ENCODE results near the gene PTMS. TPM values are rescaled to one million over a fixed set of nuclear protein-coding genes. Genes with fewer than 3 reads are reported as not detected.
A peak's percentile ranks its signal among the peaks of the same experiment; 100 is the strongest.

The PTMS gene
- total and polyA plus RNA-seq, 10 of the 15 experiments (the other 5 are each of a cell fraction or from before 2014, with no cell fraction given): 2.1 to 127 (median 29.8) TPM

DNA sequence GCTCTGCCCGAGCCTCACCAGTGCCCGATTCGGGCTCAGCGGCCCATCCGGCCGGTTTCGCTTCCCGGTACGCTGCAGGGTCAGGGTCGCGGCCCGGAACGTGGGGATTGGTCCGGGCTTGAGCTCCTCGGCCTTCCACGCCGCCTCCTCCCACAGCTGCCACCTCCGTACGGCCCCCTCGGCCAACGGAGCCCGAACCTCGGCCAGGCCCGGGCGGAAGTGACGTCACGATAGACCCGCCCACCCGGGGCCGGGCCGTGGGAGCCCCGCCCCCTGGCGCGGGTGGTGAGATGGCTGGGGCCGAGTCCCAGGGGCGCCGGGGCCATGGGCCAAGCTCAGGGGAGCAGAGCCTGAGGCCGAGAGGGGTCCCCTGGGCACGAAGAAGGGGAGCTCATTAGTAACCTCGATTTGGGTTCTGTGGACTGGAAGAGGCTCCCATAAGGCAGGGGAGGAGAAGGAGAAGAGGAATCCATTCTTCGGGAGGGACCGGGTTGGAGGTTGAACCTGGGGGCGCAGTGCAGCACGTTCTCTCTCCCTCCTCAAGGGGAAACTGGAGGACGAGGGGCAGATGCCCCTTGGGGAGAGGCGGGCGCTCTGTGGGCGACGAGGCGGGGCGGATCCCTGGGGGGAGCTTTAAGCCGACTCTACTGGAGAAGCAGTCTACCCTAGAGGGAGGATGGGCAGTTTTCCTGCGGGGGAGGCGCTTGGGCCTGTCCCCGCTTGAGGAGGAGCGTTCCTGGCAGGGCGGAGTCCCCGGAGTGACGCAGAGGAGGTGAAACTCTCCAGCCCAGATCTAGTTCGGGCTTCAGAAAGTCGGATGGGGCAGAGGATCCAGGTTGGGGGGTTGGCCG lies 13.0 kb upstream of the PTMS start, which contains the start of gene MLF2 (continued):
- TF ChIP-seq TAF1 (IDR thresholded peaks at IDR 0.05; ENCODE audit: borderline replicate concordance, low read depth, low read length) (peak; percentile 55; the same call in 1 of the 2 replicates), CBFB (IDR thresholded peaks at IDR 0.05; ENCODE audit: low read depth) (no peak), SUZ12 (IDR thresholded peaks at IDR 0.05; ENCODE audit: unreplicated experiment) (no peak), TARDBP (IDR thresholded peaks at IDR 0.05; ENCODE audit: borderline replicate concordance) (0 out of 2 replicates have a peak, but pooled peaks have one; percentile 19), KLF5 (IDR thresholded peaks at IDR 0.05; ENCODE audit: partially characterized antibody) (peak; percentile 29), RELA (IDR thresholded peaks at IDR 0.05; ENCODE audit: borderline replicate concordance, partially characterized antibody) (peak; percentile 50), HDGF (IDR thresholded peaks at IDR 0.05) (peak; percentile 98), FOXK2 (IDR thresholded peaks at IDR 0.05) (no peak), MYB (IDR thresholded peaks at IDR 0.05; ENCODE audit: borderline replicate concordance, low read depth, low read length) (no peak), ZNF217 (IDR thresholded peaks at IDR 0.05) (no peak)
- TF ChIP-seq, protein P1, sequence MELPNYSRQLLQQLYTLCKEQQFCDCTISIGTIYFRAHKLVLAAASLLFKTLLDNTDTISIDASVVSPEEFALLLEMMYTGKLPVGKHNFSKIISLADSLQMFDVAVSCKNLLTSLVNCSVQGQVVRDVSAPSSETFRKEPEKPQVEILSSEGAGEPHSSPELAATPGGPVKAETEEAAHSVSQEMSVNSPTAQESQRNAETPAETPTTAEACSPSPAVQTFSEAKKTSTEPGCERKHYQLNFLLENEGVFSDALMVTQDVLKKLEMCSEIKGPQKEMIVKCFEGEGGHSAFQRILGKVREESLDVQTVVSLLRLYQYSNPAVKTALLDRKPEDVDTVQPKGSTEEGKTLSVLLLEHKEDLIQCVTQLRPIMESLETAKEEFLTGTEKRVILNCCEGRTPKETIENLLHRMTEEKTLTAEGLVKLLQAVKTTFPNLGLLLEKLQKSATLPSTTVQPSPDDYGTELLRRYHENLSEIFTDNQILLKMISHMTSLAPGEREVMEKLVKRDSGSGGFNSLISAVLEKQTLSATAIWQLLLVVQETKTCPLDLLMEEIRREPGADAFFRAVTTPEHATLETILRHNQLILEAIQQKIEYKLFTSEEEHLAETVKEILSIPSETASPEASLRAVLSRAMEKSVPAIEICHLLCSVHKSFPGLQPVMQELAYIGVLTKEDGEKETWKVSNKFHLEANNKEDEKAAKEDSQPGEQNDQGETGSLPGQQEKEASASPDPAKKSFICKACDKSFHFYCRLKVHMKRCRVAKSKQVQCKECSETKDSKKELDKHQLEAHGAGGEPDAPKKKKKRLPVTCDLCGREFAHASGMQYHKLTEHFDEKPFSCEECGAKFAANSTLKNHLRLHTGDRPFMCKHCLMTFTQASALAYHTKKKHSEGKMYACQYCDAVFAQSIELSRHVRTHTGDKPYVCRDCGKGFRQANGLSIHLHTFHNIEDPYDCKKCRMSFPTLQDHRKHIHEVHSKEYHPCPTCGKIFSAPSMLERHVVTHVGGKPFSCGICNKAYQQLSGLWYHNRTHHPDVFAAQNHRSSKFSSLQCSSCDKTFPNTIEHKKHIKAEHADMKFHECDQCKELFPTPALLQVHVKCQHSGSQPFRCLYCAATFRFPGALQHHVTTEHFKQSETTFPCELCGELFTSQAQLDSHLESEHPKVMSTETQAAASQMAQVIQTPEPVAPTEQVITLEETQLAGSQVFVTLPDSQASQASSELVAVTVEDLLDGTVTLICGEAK (IDR thresholded peaks at IDR 0.05; ENCODE audit: borderline replicate concordance): peak; percentile 68
- TF ChIP-seq, protein P2, sequence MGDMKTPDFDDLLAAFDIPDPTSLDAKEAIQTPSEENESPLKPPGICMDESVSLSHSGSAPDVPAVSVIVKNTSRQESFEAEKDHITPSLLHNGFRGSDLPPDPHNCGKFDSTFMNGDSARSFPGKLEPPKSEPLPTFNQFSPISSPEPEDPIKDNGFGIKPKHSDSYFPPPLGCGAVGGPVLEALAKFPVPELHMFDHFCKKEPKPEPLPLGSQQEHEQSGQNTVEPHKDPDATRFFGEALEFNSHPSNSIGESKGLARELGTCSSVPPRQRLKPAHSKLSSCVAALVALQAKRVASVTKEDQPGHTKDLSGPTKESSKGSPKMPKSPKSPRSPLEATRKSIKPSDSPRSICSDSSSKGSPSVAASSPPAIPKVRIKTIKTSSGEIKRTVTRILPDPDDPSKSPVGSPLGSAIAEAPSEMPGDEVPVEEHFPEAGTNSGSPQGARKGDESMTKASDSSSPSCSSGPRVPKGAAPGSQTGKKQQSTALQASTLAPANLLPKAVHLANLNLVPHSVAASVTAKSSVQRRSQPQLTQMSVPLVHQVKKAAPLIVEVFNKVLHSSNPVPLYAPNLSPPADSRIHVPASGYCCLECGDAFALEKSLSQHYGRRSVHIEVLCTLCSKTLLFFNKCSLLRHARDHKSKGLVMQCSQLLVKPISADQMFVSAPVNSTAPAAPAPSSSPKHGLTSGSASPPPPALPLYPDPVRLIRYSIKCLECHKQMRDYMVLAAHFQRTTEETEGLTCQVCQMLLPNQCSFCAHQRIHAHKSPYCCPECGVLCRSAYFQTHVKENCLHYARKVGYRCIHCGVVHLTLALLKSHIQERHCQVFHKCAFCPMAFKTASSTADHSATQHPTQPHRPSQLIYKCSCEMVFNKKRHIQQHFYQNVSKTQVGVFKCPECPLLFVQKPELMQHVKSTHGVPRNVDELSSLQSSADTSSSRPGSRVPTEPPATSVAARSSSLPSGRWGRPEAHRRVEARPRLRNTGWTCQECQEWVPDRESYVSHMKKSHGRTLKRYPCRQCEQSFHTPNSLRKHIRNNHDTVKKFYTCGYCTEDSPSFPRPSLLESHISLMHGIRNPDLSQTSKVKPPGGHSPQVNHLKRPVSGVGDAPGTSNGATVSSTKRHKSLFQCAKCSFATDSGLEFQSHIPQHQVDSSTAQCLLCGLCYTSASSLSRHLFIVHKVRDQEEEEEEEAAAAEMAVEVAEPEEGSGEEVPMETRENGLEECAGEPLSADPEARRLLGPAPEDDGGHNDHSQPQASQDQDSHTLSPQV (IDR thresholded peaks at IDR 0.05): peak; percentile 87
- TF ChIP-seq, protein P3, sequence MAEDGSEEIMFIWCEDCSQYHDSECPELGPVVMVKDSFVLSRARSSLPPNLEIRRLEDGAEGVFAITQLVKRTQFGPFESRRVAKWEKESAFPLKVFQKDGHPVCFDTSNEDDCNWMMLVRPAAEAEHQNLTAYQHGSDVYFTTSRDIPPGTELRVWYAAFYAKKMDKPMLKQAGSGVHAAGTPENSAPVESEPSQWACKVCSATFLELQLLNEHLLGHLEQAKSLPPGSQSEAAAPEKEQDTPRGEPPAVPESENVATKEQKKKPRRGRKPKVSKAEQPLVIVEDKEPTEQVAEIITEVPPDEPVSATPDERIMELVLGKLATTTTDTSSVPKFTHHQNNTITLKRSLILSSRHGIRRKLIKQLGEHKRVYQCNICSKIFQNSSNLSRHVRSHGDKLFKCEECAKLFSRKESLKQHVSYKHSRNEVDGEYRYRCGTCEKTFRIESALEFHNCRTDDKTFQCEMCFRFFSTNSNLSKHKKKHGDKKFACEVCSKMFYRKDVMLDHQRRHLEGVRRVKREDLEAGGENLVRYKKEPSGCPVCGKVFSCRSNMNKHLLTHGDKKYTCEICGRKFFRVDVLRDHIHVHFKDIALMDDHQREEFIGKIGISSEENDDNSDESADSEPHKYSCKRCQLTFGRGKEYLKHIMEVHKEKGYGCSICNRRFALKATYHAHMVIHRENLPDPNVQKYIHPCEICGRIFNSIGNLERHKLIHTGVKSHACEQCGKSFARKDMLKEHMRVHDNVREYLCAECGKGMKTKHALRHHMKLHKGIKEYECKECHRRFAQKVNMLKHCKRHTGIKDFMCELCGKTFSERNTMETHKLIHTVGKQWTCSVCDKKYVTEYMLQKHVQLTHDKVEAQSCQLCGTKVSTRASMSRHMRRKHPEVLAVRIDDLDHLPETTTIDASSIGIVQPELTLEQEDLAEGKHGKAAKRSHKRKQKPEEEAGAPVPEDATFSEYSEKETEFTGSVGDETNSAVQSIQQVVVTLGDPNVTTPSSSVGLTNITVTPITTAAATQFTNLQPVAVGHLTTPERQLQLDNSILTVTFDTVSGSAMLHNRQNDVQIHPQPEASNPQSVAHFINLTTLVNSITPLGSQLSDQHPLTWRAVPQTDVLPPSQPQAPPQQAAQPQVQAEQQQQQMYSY (CRISPR knock-in tag; IDR thresholded peaks at IDR 0.05): no peak
- TF ChIP-seq, protein P4, sequence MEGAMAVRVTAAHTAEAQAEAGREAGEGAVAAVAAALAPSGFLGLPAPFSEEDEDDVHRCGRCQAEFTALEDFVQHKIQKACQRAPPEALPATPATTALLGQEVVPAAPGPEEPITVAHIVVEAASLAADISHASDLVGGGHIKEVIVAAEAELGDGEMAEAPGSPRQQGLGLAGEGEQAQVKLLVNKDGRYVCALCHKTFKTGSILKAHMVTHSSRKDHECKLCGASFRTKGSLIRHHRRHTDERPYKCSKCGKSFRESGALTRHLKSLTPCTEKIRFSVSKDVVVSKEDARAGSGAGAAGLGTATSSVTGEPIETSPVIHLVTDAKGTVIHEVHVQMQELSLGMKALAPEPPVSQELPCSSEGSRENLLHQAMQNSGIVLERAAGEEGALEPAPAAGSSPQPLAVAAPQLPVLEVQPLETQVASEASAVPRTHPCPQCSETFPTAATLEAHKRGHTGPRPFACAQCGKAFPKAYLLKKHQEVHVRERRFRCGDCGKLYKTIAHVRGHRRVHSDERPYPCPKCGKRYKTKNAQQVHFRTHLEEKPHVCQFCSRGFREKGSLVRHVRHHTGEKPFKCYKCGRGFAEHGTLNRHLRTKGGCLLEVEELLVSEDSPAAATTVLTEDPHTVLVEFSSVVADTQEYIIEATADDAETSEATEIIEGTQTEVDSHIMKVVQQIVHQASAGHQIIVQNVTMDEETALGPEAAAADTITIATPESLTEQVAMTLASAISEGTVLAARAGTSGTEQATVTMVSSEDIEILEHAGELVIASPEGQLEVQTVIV (IDR thresholded peaks at IDR 0.05; ENCODE audit: borderline replicate concordance, partially characterized antibody): peak; percentile 11
